Measurements from ENCODE around the gene GTPBP6.
"Not testable (repeated sequence)": the region's sequence is repeated elsewhere in the genome, so short reads cannot be mapped to it uniquely, and the experiment has no call there.

GRCh38 chrX:305781-306613 lies 12.6 kb downstream of the GTPBP6 start:
- TF ChIP-seq, protein P1, sequence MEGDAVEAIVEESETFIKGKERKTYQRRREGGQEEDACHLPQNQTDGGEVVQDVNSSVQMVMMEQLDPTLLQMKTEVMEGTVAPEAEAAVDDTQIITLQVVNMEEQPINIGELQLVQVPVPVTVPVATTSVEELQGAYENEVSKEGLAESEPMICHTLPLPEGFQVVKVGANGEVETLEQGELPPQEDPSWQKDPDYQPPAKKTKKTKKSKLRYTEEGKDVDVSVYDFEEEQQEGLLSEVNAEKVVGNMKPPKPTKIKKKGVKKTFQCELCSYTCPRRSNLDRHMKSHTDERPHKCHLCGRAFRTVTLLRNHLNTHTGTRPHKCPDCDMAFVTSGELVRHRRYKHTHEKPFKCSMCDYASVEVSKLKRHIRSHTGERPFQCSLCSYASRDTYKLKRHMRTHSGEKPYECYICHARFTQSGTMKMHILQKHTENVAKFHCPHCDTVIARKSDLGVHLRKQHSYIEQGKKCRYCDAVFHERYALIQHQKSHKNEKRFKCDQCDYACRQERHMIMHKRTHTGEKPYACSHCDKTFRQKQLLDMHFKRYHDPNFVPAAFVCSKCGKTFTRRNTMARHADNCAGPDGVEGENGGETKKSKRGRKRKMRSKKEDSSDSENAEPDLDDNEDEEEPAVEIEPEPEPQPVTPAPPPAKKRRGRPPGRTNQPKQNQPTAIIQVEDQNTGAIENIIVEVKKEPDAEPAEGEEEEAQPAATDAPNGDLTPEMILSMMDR (IDR thresholded peaks at IDR 0.05) = not testable (repeated sequence)
- not testable (repeated sequence) for TF ChIP-seq POLR2A, EP300 (IDR thresholded peaks at IDR 0.05)
